ENCODE measurements around the gene ZNF91.

GRCh38 chr19:23406721-23407120 is 11.4 kb upstream of the ZNF91 start:
- TF ChIP-seq CTCF (IDR thresholded peaks at IDR 0.05; ENCODE audit: insufficient read depth, low read length) (no peak), POLR2AphosphoS5 (IDR thresholded peaks at IDR 0.05; ENCODE audit: low read depth) (no peak), SPI1 (IDR thresholded peaks at IDR 0.05; ENCODE audit: borderline replicate concordance, low read depth) (no peak), REST (IDR thresholded peaks at IDR 0.05; ENCODE audit: insufficient replicate concordance, low read depth) (no peak)
